COLO829 (cell line): ENCODE measurements around the gene NRXN3.

Experiments used
- DNase-seq: peaks from one replicate; pipeline ENCODE4 v3.0.0; 2012; ENCODE audit warnings: low spot score

Gene NRXN3

DNA sequence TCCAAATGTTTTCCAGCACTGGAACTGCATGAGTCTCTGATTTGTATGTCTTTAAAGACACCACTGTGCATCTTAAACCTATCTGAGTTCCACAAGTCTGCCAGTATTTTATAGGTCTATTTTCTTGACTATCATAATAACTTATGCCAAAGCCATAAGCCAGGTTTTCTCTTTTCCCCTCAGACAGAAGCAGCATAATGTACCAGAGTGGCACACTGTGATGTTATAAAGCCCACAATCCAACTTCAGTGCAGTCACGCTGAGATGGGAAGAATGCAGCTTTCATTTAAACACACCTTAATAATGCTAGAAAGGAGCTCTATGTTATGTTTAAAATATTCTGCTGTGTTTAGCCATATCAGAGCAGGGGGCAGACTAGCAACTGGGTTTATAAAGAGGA is 1117.8 kb downstream of the NRXN3 start:
- DNase-seq: no peak

DNA sequence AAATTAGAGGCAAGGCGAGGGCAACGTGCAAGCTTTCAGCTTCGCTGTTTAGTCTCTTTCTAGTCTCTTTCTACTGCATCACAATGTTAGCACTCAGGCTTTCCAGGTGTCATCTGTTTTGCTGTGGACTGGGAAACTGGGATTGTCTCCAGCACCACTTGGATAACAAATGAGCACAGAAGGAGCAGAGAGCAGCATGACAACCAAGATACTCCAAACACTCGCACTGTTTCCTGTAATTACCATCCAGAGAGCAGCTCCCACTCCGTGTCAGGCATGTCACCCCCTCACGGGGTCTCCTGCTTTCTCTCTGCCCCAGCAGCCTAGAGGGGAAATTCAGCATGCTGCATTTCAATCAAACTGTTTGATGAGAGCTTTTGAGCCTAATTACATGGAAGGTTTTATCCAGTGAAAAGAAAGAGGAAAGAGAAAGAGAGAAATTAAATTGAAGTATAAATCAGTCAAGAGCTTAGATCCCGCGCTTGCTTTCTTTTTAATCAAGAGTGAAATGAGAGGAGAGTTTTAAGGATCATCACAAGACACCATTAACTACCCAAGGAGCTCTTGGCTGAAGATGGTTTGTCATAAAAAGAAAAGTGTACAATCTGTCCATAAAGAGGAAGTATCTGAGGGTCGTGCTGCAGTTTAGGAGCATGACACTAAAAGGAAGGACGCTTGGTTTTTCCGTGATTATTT is 1123.5 kb downstream of the NRXN3 start:
- DNase-seq: no peak

DNA sequence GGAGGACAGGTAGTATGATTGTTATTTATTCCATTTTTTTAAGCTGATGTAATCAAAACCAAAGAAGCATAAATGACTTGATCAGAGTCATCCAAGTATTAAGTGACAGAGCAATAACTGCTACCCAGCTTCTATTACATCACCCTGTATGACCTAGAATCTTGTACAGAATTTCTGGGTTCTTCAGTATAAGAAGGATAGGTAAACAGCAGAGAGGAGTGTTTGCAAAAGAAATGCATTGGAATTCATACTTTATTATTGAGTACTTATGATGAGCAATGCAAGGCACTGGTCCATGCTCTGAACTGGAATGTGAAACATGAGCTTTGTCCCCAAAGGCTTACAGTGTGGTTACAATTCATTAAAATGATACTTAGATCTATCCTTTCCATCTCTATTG is 1124.3 kb downstream of the NRXN3 start:
- no peak for DNase-seq

DNA sequence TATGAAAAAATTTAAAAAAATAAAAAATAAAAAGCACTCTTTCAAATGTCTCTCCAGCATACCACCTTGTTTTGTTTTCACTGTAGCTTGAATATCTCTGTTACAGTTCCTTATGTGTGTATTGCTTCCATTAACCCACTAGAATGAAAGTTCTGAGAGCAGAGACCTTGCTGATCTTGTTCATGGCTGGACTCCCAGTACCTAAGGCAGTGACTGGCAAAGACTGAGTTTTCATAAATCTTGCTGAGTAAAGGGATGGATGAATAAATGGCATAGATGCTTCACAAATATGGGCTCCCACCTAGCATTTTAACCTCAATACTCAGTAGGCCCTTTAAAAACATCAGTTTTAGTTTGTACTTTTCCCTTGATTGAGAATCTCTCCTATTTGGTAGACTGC is 1125.2 kb downstream of the NRXN3 start:
- no peak for DNase-seq

GRCh38 chr14:79298373-79298772 is 1128.2 kb downstream of the NRXN3 start:
- DNase-seq: no peak

DNA sequence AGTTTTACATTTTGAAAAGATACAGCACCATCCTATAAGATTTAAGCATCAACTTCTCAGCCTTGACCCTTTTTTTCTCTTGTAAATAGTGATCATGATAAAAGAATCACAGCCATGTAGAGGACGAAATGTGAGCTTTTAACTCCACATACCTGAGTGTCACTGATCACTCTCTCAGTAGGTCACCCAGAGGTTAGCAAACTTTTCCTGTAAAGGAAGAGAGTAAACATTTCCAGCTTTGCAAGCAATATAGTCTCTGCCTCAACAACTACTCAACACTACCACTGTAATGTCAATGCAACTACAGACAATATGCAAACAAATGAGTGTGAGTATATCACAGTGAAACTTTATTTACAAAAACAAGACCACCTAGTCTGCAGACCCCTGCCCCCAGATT is 1129.0 kb downstream of the NRXN3 start:
- DNase-seq: no peak

DNA sequence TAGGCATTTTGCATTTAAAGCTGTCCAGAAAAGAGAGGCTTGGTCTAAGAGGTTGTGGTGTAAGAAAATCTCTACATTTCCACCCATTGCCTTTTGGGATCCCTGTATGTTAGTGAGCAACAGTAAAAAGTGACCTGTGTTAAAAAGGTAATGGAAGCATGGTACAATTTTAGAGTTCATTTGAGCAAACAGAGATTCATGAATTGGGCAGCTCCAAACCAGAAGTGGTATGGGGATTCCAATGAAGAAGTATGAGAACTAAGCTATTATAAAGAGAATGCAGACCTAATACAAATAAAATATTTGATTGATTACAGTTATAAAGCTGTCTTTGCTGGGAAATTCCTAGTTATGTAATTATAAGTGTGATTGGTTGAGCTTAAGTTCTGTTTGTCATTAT is 1134.1 kb downstream of the NRXN3 start:
- DNase-seq: no peak

GRCh38 chr14:79306546-79306945 is 1136.4 kb downstream of the NRXN3 start:
- no peak for DNase-seq

DNA sequence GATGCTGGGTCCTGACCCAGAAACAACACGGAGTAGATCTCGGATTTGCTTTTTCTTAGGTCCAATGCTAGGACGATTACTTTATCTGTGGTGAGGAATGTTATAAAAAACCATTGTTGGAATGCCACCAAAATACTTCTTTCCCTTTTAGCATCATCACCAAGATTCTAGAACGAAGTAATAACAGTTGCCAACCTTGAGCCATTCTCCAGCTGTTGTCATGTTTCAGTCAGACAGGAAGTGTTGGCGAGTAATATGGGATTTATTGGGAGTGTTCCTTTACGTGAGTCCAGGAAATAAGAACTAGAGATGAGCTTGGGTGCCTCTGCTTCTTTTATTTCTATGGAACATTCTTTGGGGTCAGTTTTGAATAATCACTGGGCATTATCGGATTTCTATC is 1148.2 kb downstream of the NRXN3 start:
- no peak for DNase-seq

DNA sequence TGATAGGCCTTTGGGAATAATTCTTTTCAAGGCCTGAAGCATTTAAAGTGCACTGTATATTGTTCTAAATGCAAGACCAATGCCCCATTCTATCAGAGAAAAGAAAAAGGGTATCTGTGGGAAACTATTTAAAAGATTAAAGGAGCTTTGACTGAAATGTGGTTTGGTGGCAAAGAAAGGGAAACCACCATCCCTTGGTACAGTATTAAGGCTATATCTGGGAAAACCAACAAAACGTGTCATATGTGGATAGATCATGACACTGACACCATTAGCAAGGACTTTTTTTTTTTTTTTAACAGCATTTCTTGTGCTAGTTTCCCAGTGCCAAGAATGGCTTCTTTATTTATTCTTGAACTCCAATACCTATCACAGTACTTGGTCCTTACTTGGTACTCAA is 1150.4 kb downstream of the NRXN3 start:
- no peak for DNase-seq

GRCh38 chr14:79321070-79321469 is 1150.9 kb downstream of the NRXN3 start:
- no peak for DNase-seq

DNA sequence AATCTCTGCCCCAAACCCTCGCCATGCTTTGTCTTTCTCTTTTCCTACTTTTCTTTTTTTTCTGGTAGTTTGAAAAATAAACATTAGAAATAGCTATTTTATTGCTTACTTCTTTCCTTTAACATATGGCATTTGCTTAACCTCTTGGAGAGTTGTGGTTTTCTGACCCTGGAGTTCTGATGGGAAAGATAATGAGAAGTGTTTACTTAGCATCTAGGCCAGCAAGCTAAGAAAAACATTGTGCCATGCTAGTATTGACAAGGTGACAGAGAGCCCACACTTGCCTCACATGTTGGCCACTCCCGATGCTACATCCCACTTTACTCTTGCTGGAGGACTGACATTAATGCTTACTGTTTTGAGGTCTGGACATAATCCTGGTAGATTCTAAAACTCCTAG is 1154.9 kb downstream of the NRXN3 start:
- no peak for DNase-seq

- DNase-seq: no peak
Observed at GRCh38 chr14:79325557-79325956, 1155.4 kb downstream of the NRXN3 start.

DNA sequence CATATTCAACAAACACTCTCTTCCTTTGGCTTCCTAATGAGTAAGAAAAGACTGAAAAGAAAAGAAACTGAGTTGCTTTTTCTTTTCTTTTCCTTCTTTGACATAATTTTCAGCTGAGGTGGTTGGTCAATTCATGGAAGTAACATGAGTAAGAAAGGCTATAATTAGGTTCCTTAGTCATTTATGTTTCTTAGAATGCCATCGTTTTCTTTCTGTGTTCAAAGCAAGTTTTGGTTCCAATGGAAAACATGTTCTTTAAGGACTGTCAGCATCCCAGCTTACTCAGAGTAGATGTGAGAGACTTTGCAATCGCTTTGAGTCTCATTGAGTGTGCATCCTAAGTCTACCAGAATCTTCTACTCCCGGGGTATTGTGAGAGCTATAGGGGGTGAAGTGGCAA is 1158.7 kb downstream of the NRXN3 start:
- DNase-seq: no peak

DNA sequence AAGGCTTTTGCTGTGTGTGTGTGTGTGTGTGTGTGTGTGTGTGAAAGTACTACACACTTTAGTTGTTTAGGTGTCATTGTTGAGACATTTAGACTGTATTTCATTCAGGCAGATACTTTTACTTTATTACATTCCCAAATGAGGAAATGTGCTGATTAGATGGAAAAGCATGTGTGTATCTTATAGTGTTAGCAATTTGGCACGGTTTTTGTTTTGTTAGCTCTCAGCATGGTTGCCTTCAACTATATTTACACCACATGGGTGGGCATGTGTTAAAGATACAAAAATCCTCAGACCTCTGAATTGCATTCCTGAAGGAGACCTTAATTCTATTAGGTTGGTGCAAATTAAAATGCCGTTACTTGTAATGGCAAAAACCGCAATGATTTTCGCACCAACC is 1161.7 kb downstream of the NRXN3 start:
- no peak for DNase-seq

DNA sequence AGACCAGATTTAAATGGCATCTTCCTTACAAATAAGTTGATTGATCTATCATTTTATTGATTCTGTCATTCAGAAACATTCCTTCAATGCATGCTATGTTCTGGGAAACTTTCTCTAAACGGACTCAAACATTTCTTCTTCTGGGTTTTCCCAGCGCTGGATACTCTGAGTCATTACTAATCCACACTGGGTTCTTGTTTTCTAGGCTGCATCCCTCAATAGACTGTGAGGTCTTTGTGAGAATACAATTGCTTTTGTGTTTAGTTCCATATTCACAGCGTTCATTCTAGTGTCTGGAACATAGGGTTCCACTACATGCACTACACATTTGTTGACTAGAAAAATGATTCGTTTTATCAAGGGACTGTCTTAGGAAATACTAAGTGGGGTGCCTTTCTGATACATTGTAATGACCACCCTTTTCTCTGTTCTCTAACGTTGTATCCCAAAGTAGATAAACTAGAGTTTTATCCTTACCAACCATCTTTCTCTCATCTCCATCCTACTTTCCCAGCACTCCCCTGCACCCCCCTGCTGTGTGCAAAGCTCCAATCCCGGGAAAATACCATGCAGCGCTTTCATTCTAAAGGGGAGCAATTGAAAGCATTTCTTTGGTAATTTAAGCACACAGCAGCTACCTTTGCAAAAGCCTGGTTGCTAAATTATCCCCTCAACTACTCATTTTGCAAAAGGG is 1162.5 kb downstream of the NRXN3 start:
- peak; percentile 49 for DNase-seq

GRCh38 chr14:79333198-79333546 is 1163.0 kb downstream of the NRXN3 start:
- no peak for DNase-seq

DNA sequence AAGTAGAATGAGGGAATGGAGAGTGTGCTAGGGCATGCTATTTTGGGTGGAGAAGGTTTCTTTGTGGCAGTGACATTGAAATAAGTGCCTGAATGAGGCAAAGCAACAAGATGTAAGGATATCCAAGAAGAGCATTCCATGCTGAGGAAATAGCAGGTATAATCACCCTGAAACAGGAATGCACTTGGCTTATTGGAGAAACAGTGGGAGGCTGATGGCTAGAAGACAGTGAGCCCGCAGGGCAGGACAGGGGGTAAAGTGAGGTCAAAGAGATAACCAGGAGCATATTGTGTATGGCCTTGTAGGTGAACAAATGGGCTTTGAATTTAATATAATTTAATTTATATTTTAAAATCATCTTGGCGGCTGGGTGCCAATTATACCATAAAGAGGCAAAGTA is 1164.1 kb downstream of the NRXN3 start:
- no peak for DNase-seq

DNA sequence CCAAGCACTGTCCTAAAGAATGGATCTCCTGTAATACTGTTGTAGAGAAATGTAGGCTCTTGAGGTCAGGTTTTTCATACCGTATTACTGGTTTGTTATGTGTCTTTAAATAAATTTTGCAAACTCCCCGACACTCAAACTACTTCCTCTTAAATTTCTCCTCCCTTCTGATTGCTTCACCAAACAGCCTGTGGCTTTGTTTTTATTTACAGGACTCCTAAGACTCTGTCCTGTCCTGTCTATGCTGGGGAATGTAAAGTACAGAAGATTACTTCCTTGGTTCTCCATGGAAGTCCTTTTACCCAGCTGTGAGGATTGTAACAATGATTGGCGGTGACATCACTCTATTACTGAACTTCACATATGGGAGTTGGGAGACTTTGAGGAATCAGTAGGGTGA is 1167.6 kb downstream of the NRXN3 start:
- DNase-seq: no peak

- no peak for DNase-seq
Observed at GRCh38 chr14:79342942-79343341, 1172.8 kb downstream of the NRXN3 start.

- DNase-seq: no peak
Observed at GRCh38 chr14:79351011-79351410, 1180.8 kb downstream of the NRXN3 start.

- DNase-seq: no peak
Observed at GRCh38 chr14:79352076-79352630, 1182.0 kb downstream of the NRXN3 start.

GRCh38 chr14:79354336-79354735 is 1184.2 kb downstream of the NRXN3 start:
- DNase-seq: no peak

DNA sequence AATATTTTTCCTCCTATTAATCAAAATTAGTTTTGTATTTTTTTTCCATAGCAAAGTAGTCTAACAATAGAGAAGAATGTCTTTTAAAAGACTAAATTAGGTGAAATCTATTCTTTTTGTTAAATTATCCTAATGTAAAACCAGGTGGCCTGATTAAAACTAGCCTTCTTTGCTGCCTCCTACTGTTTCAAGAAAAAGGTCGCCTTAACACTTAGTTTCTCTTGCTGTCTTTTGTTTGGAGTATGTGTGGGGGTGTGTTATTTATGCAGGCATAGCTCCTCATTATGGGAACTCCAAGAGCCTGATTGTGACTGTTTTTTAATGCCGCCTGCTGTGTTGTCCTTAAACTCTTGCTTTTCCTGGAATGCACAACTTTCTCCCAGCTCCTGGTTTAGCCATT is 1185.9 kb downstream of the NRXN3 start:
- DNase-seq: peak; percentile 22
